GM12878 (cell line): ENCODE measurements around the gene ABCC3.

Source experiments
- KAT2A ChIP-seq: conservative IDR thresholded peaks from 2 replicates; pipeline ENCODE4 v1.6.1; 2011; ENCODE audit warnings: low read depth, low read length; ENCODE audit not compliant: control insufficient read depth
- POLR2AphosphoS5 ChIP-seq: IDR thresholded peaks from 2 replicates; pipeline ENCODE4 v1.6.1; 2011; ENCODE audit warnings: mild to moderate bottlenecking, low read length, inconsistent platforms
- SIX5 ChIP-seq: IDR thresholded peaks from 2 replicates; pipeline ENCODE4 v1.6.1; 2011; ENCODE audit warnings: mild to moderate bottlenecking, low read depth, low read length, moderate library complexity; ENCODE audit not compliant: severe bottlenecking
- TF ChIP-seq, protein P1 (sequence below), 3 experiments: IDR thresholded peaks in 2 of 3; conservative IDR thresholded peaks in 1 of 3; 2 replicates each; pipeline ENCODE4 v1.5.1; 2011; ENCODE audit warnings: low read depth in 3 of 3, low read length in 3 of 3, mild to moderate bottlenecking in 3 of 3, control low read depth in 2 of 3, moderate library complexity in 2 of 3, inconsistent platforms in 1 of 3, mixed read lengths in 1 of 3; ENCODE audit not compliant: control insufficient read depth in 2 of 3, insufficient read depth in 1 of 3; ENCODE audit errors: extremely low read depth in 1 of 3
- TF ChIP-seq, protein P2 (sequence below): fragments of 450-650 bp; IDR thresholded peaks from 2 replicates; pipeline ENCODE4 v1.6.1; 2014; ENCODE audit warnings: mild to moderate bottlenecking

GRCh38 chr17:50682441-50682840 is 47.8 kb downstream of the ABCC3 start:
- TF ChIP-seq KAT2A (no peak), SIX5 (no peak), POLR2AphosphoS5 (no peak)
- TF ChIP-seq, protein P1, sequence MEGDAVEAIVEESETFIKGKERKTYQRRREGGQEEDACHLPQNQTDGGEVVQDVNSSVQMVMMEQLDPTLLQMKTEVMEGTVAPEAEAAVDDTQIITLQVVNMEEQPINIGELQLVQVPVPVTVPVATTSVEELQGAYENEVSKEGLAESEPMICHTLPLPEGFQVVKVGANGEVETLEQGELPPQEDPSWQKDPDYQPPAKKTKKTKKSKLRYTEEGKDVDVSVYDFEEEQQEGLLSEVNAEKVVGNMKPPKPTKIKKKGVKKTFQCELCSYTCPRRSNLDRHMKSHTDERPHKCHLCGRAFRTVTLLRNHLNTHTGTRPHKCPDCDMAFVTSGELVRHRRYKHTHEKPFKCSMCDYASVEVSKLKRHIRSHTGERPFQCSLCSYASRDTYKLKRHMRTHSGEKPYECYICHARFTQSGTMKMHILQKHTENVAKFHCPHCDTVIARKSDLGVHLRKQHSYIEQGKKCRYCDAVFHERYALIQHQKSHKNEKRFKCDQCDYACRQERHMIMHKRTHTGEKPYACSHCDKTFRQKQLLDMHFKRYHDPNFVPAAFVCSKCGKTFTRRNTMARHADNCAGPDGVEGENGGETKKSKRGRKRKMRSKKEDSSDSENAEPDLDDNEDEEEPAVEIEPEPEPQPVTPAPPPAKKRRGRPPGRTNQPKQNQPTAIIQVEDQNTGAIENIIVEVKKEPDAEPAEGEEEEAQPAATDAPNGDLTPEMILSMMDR (IDR thresholded peaks at IDR 0.05 in 2 of 3, conservative IDR thresholded peaks at IDR 0.05 in 1 of 3; ENCODE audit: control insufficient read depth in 2 of 3, extremely low read depth in 1 of 3, insufficient read depth in 1 of 3, low read depth in 3 of 3, low read length in 3 of 3) = no peak
- TF ChIP-seq, protein P2, sequence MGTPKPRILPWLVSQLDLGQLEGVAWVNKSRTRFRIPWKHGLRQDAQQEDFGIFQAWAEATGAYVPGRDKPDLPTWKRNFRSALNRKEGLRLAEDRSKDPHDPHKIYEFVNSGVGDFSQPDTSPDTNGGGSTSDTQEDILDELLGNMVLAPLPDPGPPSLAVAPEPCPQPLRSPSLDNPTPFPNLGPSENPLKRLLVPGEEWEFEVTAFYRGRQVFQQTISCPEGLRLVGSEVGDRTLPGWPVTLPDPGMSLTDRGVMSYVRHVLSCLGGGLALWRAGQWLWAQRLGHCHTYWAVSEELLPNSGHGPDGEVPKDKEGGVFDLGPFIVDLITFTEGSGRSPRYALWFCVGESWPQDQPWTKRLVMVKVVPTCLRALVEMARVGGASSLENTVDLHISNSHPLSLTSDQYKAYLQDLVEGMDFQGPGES = no peak
